Measurements from ENCODE around the gene SNAPC3. TPM values are rescaled to one million over a fixed set of nuclear protein-coding genes. Genes with fewer than 3 reads are reported as not detected.

The SNAPC3 gene
- total RNA-seq, 6 donors from 2014 or later: 20.0 to 59.8 (median 24.3) TPM

DNA sequence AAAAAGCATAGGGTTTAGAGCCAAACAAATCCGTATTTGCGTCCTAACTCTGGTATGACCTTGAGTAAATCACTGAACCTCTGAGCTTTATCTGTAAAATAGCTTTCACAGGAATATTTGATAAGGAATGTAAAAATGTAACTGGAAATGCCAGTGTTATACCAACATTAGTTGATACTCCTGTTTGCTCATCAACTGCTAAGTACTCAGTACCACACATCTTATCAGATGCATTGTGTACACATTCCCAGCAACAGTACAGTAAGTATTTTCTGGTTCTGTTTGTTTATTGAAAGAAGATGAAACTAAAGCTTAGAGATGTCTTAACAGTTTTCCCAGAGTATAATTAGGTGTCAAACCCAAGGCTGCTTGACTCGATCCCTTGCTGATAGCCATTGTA is 21.5 kb downstream of the SNAPC3 start:
- no peaks in the 10 kb centered on the region for H3K4me1 ChIP-seq
- H3K27me3 ChIP-seq: no peaks in the 10 kb centered on the region
- no peak for DNase-seq
- H3K27ac ChIP-seq: no peak overlapping the region
- 89 to 93% methylated on average over 3 of the region's 3 CpGs for WGBS, 2 donors
- H3K36me3 ChIP-seq: peaks cover 25 to 70% (median 50%) of the 10 kb centered on the region in 4 donors
- H3K9me3 ChIP-seq: no peaks in the 10 kb centered on the region
- no peak overlapping the region for H3K4me3 ChIP-seq
- no peak for ATAC-seq (ENCODE audit: low FRiP score in 2 of 2)
- no peak for TF ChIP-seq POLR2AphosphoS5 (IDR thresholded peaks at IDR 0.05)
- TF ChIP-seq, protein P1, sequence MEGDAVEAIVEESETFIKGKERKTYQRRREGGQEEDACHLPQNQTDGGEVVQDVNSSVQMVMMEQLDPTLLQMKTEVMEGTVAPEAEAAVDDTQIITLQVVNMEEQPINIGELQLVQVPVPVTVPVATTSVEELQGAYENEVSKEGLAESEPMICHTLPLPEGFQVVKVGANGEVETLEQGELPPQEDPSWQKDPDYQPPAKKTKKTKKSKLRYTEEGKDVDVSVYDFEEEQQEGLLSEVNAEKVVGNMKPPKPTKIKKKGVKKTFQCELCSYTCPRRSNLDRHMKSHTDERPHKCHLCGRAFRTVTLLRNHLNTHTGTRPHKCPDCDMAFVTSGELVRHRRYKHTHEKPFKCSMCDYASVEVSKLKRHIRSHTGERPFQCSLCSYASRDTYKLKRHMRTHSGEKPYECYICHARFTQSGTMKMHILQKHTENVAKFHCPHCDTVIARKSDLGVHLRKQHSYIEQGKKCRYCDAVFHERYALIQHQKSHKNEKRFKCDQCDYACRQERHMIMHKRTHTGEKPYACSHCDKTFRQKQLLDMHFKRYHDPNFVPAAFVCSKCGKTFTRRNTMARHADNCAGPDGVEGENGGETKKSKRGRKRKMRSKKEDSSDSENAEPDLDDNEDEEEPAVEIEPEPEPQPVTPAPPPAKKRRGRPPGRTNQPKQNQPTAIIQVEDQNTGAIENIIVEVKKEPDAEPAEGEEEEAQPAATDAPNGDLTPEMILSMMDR (IDR thresholded peaks at IDR 0.05): no peak
- no peak for TF ChIP-seq POLR2A (IDR thresholded peaks at IDR 0.05)
- TF ChIP-seq EP300 (IDR thresholded peaks at IDR 0.05): no peak

DNA sequence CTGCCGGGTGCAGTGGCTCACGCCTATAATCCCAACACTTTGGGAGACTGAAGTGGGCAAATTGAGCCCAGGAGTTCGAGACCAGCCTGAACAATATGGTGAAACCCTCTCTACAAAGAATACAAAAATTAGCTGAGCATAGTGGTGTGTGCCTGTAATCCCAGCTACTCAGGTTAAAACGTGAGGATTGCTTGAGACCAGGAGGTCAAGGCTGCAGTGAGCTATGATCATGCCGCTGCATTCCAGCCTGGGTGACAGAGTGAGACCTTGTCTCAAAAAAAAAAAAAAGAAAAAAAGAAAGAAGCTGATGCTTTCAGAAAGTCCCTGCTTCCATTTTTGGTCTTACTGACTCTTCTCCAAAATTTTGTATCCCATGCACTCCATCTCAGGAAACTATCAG is 31.3 kb downstream of the SNAPC3 start:
- no peaks in the 10 kb centered on the region for H3K4me1 ChIP-seq
- no peaks in the 10 kb centered on the region for H3K27me3 ChIP-seq
- DNase-seq: no peak
- WGBS, 2 donors: 91 to 93% methylated on average over 5 of the region's 5 CpGs
- no peak for TF ChIP-seq EP300 (IDR thresholded peaks at IDR 0.05)
- no peak for TF ChIP-seq POLR2AphosphoS5 (IDR thresholded peaks at IDR 0.05)
- TF ChIP-seq POLR2A (IDR thresholded peaks at IDR 0.05): no peak
- TF ChIP-seq, protein P1 (IDR thresholded peaks at IDR 0.05): no peak
- ATAC-seq (ENCODE audit: low FRiP score in 2 of 2): no peak
- no peak overlapping the region for H3K4me3 ChIP-seq
- no peak overlapping the region for H3K27ac ChIP-seq
- peaks cover 11 to 85% (median 23%) of the 10 kb centered on the region in 4 donors for H3K36me3 ChIP-seq
- no peaks in the 10 kb centered on the region for H3K9me3 ChIP-seq

DNA sequence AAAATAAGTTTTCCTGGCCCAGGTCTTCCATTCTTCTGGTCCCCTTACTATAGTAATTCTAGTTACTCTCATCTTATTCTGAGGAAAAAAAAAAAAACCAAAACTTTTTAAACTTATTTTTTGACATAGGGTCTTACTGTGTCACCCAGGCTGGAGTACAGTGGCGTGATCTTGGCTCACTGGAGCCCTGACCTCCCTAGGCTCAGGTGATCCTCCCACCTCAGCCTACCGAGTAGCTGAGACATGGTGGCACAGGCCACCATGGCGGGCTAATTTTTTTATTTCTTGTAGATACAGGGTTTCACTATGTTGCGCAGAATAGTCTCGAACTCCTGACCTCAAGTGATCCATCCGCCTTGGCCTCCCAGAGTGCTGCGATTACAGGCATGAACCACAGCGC is 38.4 kb downstream of the SNAPC3 start:
- Histone ChIP-seq H3K27me3 (no peaks in the 10 kb centered on the region), H3K4me3 (no peak overlapping the region), H3K27ac (no peak overlapping the region), H3K9me3 (no peaks in the 10 kb centered on the region), H3K36me3 (peaks cover 14 to 94% (median 39%) of the 10 kb centered on the region in 4 donors), H3K4me1 (no peaks in the 10 kb centered on the region)
- no peak for ATAC-seq (ENCODE audit: low FRiP score in 2 of 2)
- no peak for DNase-seq
- 96 to 97% methylated on average over 8 of the region's 8 CpGs for WGBS, 2 donors
- no peak for TF ChIP-seq EP300 (IDR thresholded peaks at IDR 0.05)
- TF ChIP-seq POLR2A (IDR thresholded peaks at IDR 0.05): no peak
- TF ChIP-seq POLR2AphosphoS5 (IDR thresholded peaks at IDR 0.05): no peak
- TF ChIP-seq, protein P1 (IDR thresholded peaks at IDR 0.05): no peak

DNA sequence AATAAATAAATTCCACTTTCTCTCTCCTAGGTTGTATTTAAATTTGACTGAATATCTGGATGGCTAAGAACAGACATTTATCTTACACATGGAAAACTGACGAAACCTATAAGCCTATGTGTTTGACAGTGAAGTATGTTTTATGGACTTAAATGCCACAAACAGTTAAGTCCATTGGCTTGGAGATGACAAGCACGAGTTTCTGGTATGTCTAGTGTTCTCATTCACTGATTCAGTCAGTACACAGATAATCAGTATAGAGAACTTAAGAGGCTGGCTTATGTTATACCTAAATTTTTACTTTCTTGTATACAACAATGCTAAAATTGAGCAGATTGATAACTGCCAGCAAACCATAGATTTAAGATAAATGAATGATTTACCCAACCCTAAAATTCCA is 38.9 kb downstream of the SNAPC3 start:
- DNase-seq: no peak
- TF ChIP-seq POLR2AphosphoS5 (IDR thresholded peaks at IDR 0.05): no peak
- no peak for TF ChIP-seq POLR2A (IDR thresholded peaks at IDR 0.05)
- TF ChIP-seq, protein P1 (IDR thresholded peaks at IDR 0.05): no peak
- no peak for TF ChIP-seq EP300 (IDR thresholded peaks at IDR 0.05)
- 71 to 76% methylated on average over 2 of the region's 2 CpGs for WGBS, 2 donors
- no peaks in the 10 kb centered on the region for H3K27me3 ChIP-seq
- no peak for ATAC-seq (ENCODE audit: low FRiP score in 2 of 2)
- H3K9me3 ChIP-seq: no peaks in the 10 kb centered on the region
- no peaks in the 10 kb centered on the region for H3K4me1 ChIP-seq
- no peak overlapping the region for H3K27ac ChIP-seq
- H3K4me3 ChIP-seq: no peak overlapping the region
- H3K36me3 ChIP-seq: peaks cover 14 to 94% (median 42%) of the 10 kb centered on the region in 4 donors

DNA sequence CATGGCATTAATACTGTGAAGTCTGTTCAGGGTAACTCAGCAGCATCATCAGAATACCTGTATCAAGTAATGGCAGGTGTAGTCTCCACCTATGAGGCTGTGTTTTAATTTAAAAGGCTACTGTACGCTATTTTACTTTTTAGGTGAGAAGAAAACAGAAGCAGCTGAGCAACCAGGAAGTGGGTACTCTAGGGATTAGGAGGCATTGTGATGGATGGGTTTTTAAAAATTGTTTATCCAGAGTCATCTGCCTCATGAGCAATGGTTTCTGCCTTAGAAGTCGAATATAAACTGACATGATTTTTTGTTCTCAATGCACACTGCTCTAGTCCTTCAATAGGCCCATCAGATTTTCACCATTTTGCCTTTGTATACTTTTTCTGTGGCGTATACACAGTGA is 45.5 kb downstream of the SNAPC3 start:
- Histone ChIP-seq H3K27me3 (no peaks in the 10 kb centered on the region), H3K27ac (no peak overlapping the region), H3K36me3 (peaks cover 0 to 70% (median 30%) of the 10 kb centered on the region in 4 donors), H3K9me3 (no peaks in the 10 kb centered on the region), H3K4me1 (no peaks in the 10 kb centered on the region), H3K4me3 (no peak overlapping the region)
- ATAC-seq (ENCODE audit: low FRiP score in 2 of 2): no peak
- WGBS, 2 donors: 84% methylated on average over 3 of the region's 3 CpGs
- TF ChIP-seq POLR2AphosphoS5 (IDR thresholded peaks at IDR 0.05): no peak
- no peak for TF ChIP-seq EP300 (IDR thresholded peaks at IDR 0.05)
- TF ChIP-seq, protein P1 (IDR thresholded peaks at IDR 0.05): no peak
- no peak for TF ChIP-seq POLR2A (IDR thresholded peaks at IDR 0.05)
- DNase-seq: no peak

Data from upper lobe of left lung (tissue), 6 donors.